GM12878 (cell line): ENCODE results near the gene GPC3. TPM values are rescaled to one million over a fixed set of nuclear protein-coding genes. Genes with fewer than 3 reads are reported as not detected.

Experiments
- ATAC-seq: fragments of 200-7000 bp; cut with Tn5 transposase; 3 replicates; pipeline ENCODE4 v1.9.1; 2020; ENCODE audit warnings: mild to moderate bottlenecking, moderate library complexity
- BruUV-seq: library from RNA; stranded (reverse); fragments of 400-500 nt; replicated peaks from 2 replicates; lab custom pipeline; 2021; lab: Mats Ljungman, UMichigan
- CTCF ChIA-PET: fragments of 300-600 bp; sonication (Branson Sonifier 250); formaldehyde crosslinking; extraction: SDS; loops from one replicate; lab custom pipeline; 2021; ENCODE audit warnings: inconsistent platforms; lab: Yijun Ruan, JAX
- POLR2A ChIA-PET: fragments of 350-600 bp; formaldehyde crosslinking; extraction: SDS; loops from one replicate; lab custom pipeline; 2021; ENCODE audit warnings: inconsistent platforms; lab: Charles Lee
- RAD21 ChIA-PET: fragments of 300-600 bp; sonication (Branson Sonifier 250); formaldehyde crosslinking; loops from one replicate; lab custom pipeline; 2023; ENCODE audit warnings: antibody characterized with exemption; ENCODE audit not compliant: unreplicated experiment; lab: Charles Lee
- SMC1A ChIA-PET: fragments of 300-600 bp; sonication (Branson Sonifier 250); formaldehyde crosslinking; loops from one replicate; lab custom pipeline; 2023; ENCODE audit not compliant: unreplicated experiment, uncharacterized antibody; lab: Charles Lee
- DNase-seq: peaks from one replicate; pipeline ENCODE4 v3.0.0-alpha.2; 2011; ENCODE audit warnings: low read depth, low spot score
- FAIRE-seq: peaks from 3 replicates; lab custom pipeline; 2011; peaks lifted over from hg19 to GRCh38; lab: Jason Lieb, UNC
- H2AFZ ChIP-seq: 2 replicates; pipeline ENCODE4 v1.6.0; 2011; ENCODE audit warnings: low read depth, low read length, control low read depth; ENCODE audit not compliant: control insufficient read depth
- H3K27ac ChIP-seq: 2 replicates; pipeline ENCODE4 v1.5.1; 2011; ENCODE audit warnings: control low read depth; ENCODE audit not compliant: control insufficient read depth, insufficient read depth
- H3K27me3 ChIP-seq, 2 experiments: replicated peaks in 1 of 2; 2 replicates each; pipeline versions ENCODE4 v1.6.0 to v1.6.1; 2011; ENCODE audit warnings: low read length in 1 of 2; ENCODE audit not compliant: control insufficient read depth in 2 of 2, insufficient read depth in 2 of 2
- H3K36me3 ChIP-seq, 2 experiments: 2 replicates each; pipeline ENCODE4 v1.5.1; 2011; ENCODE audit warnings: low read length in 1 of 2; ENCODE audit not compliant: control insufficient read depth in 2 of 2, insufficient read depth in 2 of 2
- H3K4me1 ChIP-seq: 2 replicates; pipeline ENCODE4 v1.6.1; 2011; ENCODE audit warnings: mild to moderate bottlenecking, low read length, moderate library complexity, mixed read lengths; ENCODE audit not compliant: control insufficient read depth, insufficient read depth
- H3K4me2 ChIP-seq: 2 replicates; pipeline ENCODE4 v1.6.0; 2011; ENCODE audit warnings: control low read depth; ENCODE audit not compliant: control insufficient read depth, insufficient read depth
- H3K4me3 ChIP-seq: fragments of 200-600 bp; sonication (generic); 2 replicates; pipeline ENCODE4 v1.5.1; 2016
- H3K79me2 ChIP-seq: 2 replicates; pipeline ENCODE4 v1.6.0; 2011; ENCODE audit warnings: low read length; ENCODE audit not compliant: control insufficient read depth, insufficient read depth
- H3K9ac ChIP-seq: 2 replicates; pipeline ENCODE4 v1.8.0; 2011; ENCODE audit warnings: low read length, control low read depth, mixed read lengths; ENCODE audit not compliant: control insufficient read depth, insufficient read depth
- H3K9me3 ChIP-seq: replicated peaks from 3 replicates; pipeline ENCODE4 v1.5.1; 2011; ENCODE audit warnings: mild to moderate bottlenecking, low read length; ENCODE audit not compliant: control insufficient read depth, insufficient read depth
- H4K20me1 ChIP-seq: 2 replicates; pipeline ENCODE4 v1.6.0; 2011; ENCODE audit not compliant: control insufficient read depth, insufficient read depth
- BRCA1 ChIP-seq: IDR thresholded peaks from 2 replicates; pipeline ENCODE4 v1.6.1; 2011; ENCODE audit warnings: low read depth, low read length, improper control_type of control experiment
- CEBPB ChIP-seq, 2 experiments: fragments of 150-350 bp in 1 of 2; IDR thresholded peaks; 2 replicates each; pipeline ENCODE4 v1.6.1; 2012 to 2014; ENCODE audit warnings: low read depth in 2 of 2, low read length in 2 of 2, borderline replicate concordance in 1 of 2, inconsistent platforms in 1 of 2
- CHD4 ChIP-seq: fragments of 200-600 bp; sonication (generic); IDR thresholded peaks from 2 replicates; pipeline ENCODE4 v1.6.1; 2016; ENCODE audit warnings: mild to moderate bottlenecking
- FOXK2 ChIP-seq: fragments of 450-650 bp; IDR thresholded peaks from 2 replicates; pipeline ENCODE4 v1.6.1; 2017; ENCODE audit warnings: mild to moderate bottlenecking, moderate library complexity
- POU2F2 ChIP-seq: IDR thresholded peaks from 3 replicates; pipeline ENCODE4 v1.6.1; 2011; ENCODE audit warnings: low read depth, mild to moderate bottlenecking, low read length, borderline replicate concordance
- RELA ChIP-seq: fragments of 450-650 bp; IDR thresholded peaks from 2 replicates; pipeline ENCODE4 v1.8.0; 2014; ENCODE audit warnings: borderline replicate concordance; ENCODE audit not compliant: partially characterized antibody
- SRF ChIP-seq, 2 experiments: IDR thresholded peaks; 2 replicates each; pipeline ENCODE4 v1.6.1; 2011; ENCODE audit warnings: low read depth in 2 of 2, low read length in 2 of 2, mild to moderate bottlenecking in 1 of 2, moderate library complexity in 1 of 2
- WGBS: methylation state at CpG from one replicate; pipeline ENCODE4 v1.1.6; 2016; ENCODE audit warnings: low lambda C conversion rate; ENCODE audit not compliant: insufficient replicate concordance, insufficient coverage; ENCODE audit errors: missing lambda C conversion rate; 5-methylcytosine and 5-hydroxymethylcytosine counted together
- in situ Hi-C: fragments of 300-500 bp; cut with MboI; formaldehyde crosslinking; loops from 9 replicates; pipeline ENCODE4 v1.14.3; 2018; ENCODE audit warnings: mixed read lengths
- intact Hi-C: fragments of 100-400 bp; cut with micrococcal nuclease; formaldehyde crosslinking; loops from one replicate; pipeline ENCODE4 v1.14.2; 2022; ENCODE audit not compliant: unreplicated experiment
- polyA plus RNA-seq, 11 experiments: library from polyadenylated mRNA; depleted of rRNA in 4 of 11; unstranded in 6 of 11; stranded (reverse) in 5 of 11; fragments of >200 nt; fragmentation: Nextera tagmentation in 4 of 11; fragmentation: Illumina TruSeq in 1 of 11; extraction: Ambion mirVana in 4 of 11; extraction: Trizol in 1 of 11; gene quantifications; 1 replicate in 1 of 11; 2 replicates in 10 of 11; pipeline versions ENCODE4 v1.2.1 to v1.2.3, GENCODE V29; 2011 to 2016; ENCODE audit warnings: inconsistent platforms in 2 of 11, missing spikeins in 2 of 11, low read depth in 1 of 11
- total RNA-seq, 4 experiments: library from RNA; depleted of rRNA in 3 of 4; stranded (reverse); fragments of >200 nt in 3 of 4; fragmentation: Illumina TruSeq in 1 of 4; extraction: Trizol in 1 of 4; gene quantifications; 2 replicates each; pipeline versions ENCODE4 v1.2.1 to v1.2.3, GENCODE V29; 2013 to 2021
- TF ChIP-seq, protein P1 (sequence below): fragments of 450-650 bp; IDR thresholded peaks from 2 replicates; pipeline ENCODE4 v1.6.1; 2017; ENCODE audit warnings: antibody characterized with exemption, mild to moderate bottlenecking, moderate library complexity
- TF ChIP-seq, protein P2 (sequence below): IDR thresholded peaks from 2 replicates; pipeline ENCODE4 v1.6.1; 2012; ENCODE audit warnings: improper control_type of control experiment, low read depth, low read length; ENCODE audit not compliant: insufficient replicate concordance

The GPC3 gene
- total and polyA plus RNA-seq, 10 of the 15 experiments (the other 5 are each of a cell fraction or from before 2014, with no cell fraction given), result 0.09 to 0.82 TPM; not detected in 8

DNA sequence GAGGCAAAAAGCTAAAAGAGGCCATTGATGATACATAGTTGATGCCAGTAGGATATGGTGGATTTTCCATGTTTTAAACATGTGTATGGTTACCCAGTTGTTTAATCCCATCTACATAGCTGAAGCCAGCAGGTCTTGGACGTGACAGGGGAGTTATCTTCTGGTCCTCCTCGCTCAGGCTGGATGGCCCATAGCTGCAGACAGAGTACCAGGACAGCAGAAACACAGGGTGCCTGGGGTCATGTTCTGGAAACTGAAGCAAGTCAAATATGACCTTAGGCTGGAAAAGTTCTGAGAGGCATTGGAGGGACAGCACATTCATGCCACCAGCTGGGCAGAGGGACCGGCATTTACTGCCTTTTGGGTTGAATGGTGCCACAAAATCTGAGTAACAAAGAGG, 452.1 kb downstream of the GPC3 start (continued):
- TF ChIP-seq CHD4, result no peak

DNA sequence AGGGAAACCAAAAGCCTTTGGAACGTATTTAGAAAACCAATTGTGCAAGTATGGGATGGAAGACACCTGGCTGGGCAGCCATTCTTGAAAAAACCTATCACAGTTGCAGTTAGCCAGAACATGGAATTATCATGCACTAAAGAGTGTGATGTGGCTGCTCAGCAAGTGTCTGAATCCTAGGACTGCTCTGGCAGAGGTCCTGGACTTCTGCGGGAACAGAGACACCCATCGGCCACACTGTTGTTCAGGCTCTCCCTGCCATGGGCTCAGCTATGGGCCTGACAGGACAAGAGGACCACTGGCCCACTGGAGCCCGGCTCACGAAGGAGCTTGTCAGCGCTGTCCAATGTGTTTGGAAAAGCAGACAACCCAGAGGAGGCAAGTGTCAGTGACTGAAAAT, 454.4 kb downstream of the GPC3 start:
- H3K27me3 ChIP-seq, result no peaks in the 10 kb centered on the region
- BruUV-seq, result no TSS peak
- RAD21 ChIA-PET, result no interaction called here
- no peak overlapping the region for H3K9ac ChIP-seq
- 26% methylated on average over 6 of the region's 6 CpGs for WGBS
- DNase-seq, result no peak
- no peak overlapping the region for H2AFZ ChIP-seq
- SMC1A ChIA-PET, result no interaction called here
- intact Hi-C loops, result no loop called here
- FAIRE-seq, result no peak
- POLR2A ChIA-PET, result no interaction called here
- H3K9me3 ChIP-seq, result no peaks in the 10 kb centered on the region
- H3K79me2 ChIP-seq, result no peaks in the 10 kb centered on the region
- CTCF ChIA-PET, result interaction anchor here (0.6 to 1.3 kb wide), 2 partner anchors 11 to 25 kb away, joined by 3 to 4 read pairs; no protein-coding TSS in a partner anchor
- no peak for TF ChIP-seq POU2F2
- TF ChIP-seq CEBPB (IDR thresholded peaks at IDR 0.05; ENCODE audit: borderline replicate concordance in 1 of 2, low read depth in 2 of 2, low read length in 2 of 2), result no peak
- TF ChIP-seq, protein P1, sequence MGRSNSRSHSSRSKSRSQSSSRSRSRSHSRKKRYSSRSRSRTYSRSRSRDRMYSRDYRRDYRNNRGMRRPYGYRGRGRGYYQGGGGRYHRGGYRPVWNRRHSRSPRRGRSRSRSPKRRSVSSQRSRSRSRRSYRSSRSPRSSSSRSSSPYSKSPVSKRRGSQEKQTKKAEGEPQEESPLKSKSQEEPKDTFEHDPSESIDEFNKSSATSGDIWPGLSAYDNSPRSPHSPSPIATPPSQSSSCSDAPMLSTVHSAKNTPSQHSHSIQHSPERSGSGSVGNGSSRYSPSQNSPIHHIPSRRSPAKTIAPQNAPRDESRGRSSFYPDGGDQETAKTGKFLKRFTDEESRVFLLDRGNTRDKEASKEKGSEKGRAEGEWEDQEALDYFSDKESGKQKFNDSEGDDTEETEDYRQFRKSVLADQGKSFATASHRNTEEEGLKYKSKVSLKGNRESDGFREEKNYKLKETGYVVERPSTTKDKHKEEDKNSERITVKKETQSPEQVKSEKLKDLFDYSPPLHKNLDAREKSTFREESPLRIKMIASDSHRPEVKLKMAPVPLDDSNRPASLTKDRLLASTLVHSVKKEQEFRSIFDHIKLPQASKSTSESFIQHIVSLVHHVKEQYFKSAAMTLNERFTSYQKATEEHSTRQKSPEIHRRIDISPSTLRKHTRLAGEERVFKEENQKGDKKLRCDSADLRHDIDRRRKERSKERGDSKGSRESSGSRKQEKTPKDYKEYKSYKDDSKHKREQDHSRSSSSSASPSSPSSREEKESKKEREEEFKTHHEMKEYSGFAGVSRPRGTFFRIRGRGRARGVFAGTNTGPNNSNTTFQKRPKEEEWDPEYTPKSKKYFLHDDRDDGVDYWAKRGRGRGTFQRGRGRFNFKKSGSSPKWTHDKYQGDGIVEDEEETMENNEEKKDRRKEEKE, result no peak
- TF ChIP-seq SRF (IDR thresholded peaks at IDR 0.05; ENCODE audit: low read depth in 2 of 2, low read length in 2 of 2), result no peak
- TF ChIP-seq, protein P2, sequence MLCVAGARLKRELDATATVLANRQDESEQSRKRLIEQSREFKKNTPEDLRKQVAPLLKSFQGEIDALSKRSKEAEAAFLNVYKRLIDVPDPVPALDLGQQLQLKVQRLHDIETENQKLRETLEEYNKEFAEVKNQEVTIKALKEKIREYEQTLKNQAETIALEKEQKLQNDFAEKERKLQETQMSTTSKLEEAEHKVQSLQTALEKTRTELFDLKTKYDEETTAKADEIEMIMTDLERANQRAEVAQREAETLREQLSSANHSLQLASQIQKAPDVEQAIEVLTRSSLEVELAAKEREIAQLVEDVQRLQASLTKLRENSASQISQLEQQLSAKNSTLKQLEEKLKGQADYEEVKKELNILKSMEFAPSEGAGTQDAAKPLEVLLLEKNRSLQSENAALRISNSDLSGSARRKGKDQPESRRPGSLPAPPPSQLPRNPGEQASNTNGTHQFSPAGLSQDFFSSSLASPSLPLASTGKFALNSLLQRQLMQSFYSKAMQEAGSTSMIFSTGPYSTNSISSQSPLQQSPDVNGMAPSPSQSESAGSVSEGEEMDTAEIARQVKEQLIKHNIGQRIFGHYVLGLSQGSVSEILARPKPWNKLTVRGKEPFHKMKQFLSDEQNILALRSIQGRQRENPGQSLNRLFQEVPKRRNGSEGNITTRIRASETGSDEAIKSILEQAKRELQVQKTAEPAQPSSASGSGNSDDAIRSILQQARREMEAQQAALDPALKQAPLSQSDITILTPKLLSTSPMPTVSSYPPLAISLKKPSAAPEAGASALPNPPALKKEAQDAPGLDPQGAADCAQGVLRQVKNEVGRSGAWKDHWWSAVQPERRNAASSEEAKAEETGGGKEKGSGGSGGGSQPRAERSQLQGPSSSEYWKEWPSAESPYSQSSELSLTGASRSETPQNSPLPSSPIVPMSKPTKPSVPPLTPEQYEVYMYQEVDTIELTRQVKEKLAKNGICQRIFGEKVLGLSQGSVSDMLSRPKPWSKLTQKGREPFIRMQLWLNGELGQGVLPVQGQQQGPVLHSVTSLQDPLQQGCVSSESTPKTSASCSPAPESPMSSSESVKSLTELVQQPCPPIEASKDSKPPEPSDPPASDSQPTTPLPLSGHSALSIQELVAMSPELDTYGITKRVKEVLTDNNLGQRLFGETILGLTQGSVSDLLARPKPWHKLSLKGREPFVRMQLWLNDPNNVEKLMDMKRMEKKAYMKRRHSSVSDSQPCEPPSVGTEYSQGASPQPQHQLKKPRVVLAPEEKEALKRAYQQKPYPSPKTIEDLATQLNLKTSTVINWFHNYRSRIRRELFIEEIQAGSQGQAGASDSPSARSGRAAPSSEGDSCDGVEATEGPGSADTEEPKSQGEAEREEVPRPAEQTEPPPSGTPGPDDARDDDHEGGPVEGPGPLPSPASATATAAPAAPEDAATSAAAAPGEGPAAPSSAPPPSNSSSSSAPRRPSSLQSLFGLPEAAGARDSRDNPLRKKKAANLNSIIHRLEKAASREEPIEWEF, result no peak
- no peak for TF ChIP-seq RELA
- TF ChIP-seq FOXK2, result no peak
- TF ChIP-seq BRCA1, result no peak
- H3K4me1 ChIP-seq, result no peaks in the 10 kb centered on the region
- H3K4me2 ChIP-seq, result no peak overlapping the region
- H4K20me1 ChIP-seq, result no peaks in the 10 kb centered on the region
- no peak overlapping the region for H3K4me3 ChIP-seq
- in situ Hi-C loops, result no loop called here
- H3K27ac ChIP-seq, result no peak overlapping the region
- no peak for ATAC-seq
- no peaks in the 10 kb centered on the region for H3K36me3 ChIP-seq
